PC-9 (cell line): ENCODE measurements around the gene PROS1.

Experiments used
- CTCF ChIP-seq: fragments of 200-600 bp; sonication (generic); conservative IDR thresholded peaks from 2 replicates; pipeline ENCODE4 v1.6.1; 2017; ENCODE audit warnings: mixed run types, antibody characterized with exemption, mild to moderate bottlenecking, moderate library complexity
- EZH2 ChIP-seq: fragments of 200-600 bp; sonication (generic); IDR thresholded peaks from 2 replicates; pipeline ENCODE4 v1.8.0; 2017; ENCODE audit warnings: antibody characterized with exemption, low read depth

- TF ChIP-seq CTCF (no peak), EZH2 (no peak)
Observed at GRCh38 chr3:93961489-93961888, 12.2 kb downstream of the PROS1 start.
